ENCODE results near the gene CCS.

DNA sequence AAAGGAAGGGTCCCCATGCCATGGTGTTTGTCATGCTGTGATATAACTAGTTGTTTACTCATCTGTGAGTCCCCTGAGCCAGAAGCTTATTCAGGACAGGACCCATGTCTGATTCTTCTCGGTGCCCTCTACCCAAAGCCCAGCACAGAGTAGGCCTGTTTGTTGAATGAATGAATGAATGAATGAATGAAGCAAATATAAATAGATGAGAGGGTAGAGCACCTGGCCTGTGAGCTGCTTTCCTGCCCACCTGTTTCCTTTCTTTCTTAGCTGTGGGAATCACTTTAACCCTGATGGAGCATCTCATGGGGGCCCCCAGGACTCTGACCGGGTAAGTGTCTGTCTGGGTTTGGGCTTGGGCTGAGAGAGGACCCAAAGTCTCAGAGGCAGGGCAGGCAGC, 7.2 kb downstream of the CCS start:
- TF ChIP-seq, protein P1, sequence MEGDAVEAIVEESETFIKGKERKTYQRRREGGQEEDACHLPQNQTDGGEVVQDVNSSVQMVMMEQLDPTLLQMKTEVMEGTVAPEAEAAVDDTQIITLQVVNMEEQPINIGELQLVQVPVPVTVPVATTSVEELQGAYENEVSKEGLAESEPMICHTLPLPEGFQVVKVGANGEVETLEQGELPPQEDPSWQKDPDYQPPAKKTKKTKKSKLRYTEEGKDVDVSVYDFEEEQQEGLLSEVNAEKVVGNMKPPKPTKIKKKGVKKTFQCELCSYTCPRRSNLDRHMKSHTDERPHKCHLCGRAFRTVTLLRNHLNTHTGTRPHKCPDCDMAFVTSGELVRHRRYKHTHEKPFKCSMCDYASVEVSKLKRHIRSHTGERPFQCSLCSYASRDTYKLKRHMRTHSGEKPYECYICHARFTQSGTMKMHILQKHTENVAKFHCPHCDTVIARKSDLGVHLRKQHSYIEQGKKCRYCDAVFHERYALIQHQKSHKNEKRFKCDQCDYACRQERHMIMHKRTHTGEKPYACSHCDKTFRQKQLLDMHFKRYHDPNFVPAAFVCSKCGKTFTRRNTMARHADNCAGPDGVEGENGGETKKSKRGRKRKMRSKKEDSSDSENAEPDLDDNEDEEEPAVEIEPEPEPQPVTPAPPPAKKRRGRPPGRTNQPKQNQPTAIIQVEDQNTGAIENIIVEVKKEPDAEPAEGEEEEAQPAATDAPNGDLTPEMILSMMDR (IDR thresholded peaks at IDR 0.05), result no peak
- no peak for TF ChIP-seq POLR2A (IDR thresholded peaks at IDR 0.05)

Measured in Peyer's patch (tissue), 4 donors.